Measurements from ENCODE around the gene EPSTI1. TPM values are rescaled to one million over a fixed set of nuclear protein-coding genes. Genes with fewer than 3 reads are reported as not detected.

The EPSTI1 gene
- polyA plus RNA-seq, 1 donor from 2014 or later, result not detected

DNA sequence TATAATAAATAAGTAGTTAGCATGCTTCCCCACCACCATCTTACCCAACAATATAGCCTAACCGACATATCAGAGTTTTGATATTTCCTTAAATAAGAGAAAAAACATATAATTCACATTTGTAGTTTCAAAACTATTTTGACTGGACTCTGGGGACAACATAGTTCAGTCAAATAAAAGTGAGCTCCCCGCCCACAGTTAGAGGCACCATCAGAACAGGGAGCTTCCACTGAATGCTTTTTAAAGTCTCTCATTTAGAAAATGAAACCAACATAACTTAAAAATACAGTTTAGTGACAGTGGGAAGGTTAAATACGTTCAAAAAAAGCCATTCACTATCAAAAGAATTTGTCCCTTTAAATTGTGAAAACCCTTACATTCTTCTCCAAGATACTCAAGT is 92.8 kb downstream of the EPSTI1 start:
- no peak overlapping the region for H3K4me2 ChIP-seq (ENCODE audit: low read length)
- no peaks in the 10 kb centered on the region for H3K9me3 ChIP-seq (ENCODE audit: low read length)
- H3F3A ChIP-seq (ENCODE audit: insufficient read depth, low read length, poor library complexity, severe bottlenecking), result no peaks in the 10 kb centered on the region
- no peak overlapping the region for H3K9ac ChIP-seq (ENCODE audit: low read length)
- no peaks in the 10 kb centered on the region for H3K79me2 ChIP-seq (replicated peaks; ENCODE audit: insufficient read depth, low read length)
- no peak overlapping the region for H3K27ac ChIP-seq (ENCODE audit: low read length)
- no peak overlapping the region for H3K4me3 ChIP-seq (ENCODE audit: low read length)
- TF ChIP-seq, protein P1, sequence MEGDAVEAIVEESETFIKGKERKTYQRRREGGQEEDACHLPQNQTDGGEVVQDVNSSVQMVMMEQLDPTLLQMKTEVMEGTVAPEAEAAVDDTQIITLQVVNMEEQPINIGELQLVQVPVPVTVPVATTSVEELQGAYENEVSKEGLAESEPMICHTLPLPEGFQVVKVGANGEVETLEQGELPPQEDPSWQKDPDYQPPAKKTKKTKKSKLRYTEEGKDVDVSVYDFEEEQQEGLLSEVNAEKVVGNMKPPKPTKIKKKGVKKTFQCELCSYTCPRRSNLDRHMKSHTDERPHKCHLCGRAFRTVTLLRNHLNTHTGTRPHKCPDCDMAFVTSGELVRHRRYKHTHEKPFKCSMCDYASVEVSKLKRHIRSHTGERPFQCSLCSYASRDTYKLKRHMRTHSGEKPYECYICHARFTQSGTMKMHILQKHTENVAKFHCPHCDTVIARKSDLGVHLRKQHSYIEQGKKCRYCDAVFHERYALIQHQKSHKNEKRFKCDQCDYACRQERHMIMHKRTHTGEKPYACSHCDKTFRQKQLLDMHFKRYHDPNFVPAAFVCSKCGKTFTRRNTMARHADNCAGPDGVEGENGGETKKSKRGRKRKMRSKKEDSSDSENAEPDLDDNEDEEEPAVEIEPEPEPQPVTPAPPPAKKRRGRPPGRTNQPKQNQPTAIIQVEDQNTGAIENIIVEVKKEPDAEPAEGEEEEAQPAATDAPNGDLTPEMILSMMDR (IDR thresholded peaks at IDR 0.05; ENCODE audit: poor library complexity, severe bottlenecking), result no peak
- TF ChIP-seq SMC3 (conservative IDR thresholded peaks at IDR 0.05; ENCODE audit: poor library complexity) (no peak), EZH2 (IDR thresholded peaks at IDR 0.05; ENCODE audit: borderline replicate concordance, insufficient read depth, low read length, poor library complexity, severe bottlenecking) (no peak), RAD21 (conservative IDR thresholded peaks at IDR 0.05) (no peak), TAF1 (IDR thresholded peaks at IDR 0.05; ENCODE audit: low read depth) (no peak), EP300 (conservative IDR thresholded peaks at IDR 0.05; ENCODE audit: poor library complexity, severe bottlenecking) (no peak), POLR2AphosphoS5 (IDR thresholded peaks at IDR 0.05) (no peak), MXI1 (conservative IDR thresholded peaks at IDR 0.05; ENCODE audit: poor library complexity, severe bottlenecking) (no peak)
- TF ChIP-seq, protein P2, sequence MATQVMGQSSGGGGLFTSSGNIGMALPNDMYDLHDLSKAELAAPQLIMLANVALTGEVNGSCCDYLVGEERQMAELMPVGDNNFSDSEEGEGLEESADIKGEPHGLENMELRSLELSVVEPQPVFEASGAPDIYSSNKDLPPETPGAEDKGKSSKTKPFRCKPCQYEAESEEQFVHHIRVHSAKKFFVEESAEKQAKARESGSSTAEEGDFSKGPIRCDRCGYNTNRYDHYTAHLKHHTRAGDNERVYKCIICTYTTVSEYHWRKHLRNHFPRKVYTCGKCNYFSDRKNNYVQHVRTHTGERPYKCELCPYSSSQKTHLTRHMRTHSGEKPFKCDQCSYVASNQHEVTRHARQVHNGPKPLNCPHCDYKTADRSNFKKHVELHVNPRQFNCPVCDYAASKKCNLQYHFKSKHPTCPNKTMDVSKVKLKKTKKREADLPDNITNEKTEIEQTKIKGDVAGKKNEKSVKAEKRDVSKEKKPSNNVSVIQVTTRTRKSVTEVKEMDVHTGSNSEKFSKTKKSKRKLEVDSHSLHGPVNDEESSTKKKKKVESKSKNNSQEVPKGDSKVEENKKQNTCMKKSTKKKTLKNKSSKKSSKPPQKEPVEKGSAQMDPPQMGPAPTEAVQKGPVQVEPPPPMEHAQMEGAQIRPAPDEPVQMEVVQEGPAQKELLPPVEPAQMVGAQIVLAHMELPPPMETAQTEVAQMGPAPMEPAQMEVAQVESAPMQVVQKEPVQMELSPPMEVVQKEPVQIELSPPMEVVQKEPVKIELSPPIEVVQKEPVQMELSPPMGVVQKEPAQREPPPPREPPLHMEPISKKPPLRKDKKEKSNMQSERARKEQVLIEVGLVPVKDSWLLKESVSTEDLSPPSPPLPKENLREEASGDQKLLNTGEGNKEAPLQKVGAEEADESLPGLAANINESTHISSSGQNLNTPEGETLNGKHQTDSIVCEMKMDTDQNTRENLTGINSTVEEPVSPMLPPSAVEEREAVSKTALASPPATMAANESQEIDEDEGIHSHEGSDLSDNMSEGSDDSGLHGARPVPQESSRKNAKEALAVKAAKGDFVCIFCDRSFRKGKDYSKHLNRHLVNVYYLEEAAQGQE (IDR thresholded peaks at IDR 0.05; ENCODE audit: borderline replicate concordance), result no peak
- no peaks in the 10 kb centered on the region for H3K36me3 ChIP-seq (ENCODE audit: insufficient read depth, low read length)
- no peaks in the 10 kb centered on the region for H4K20me1 ChIP-seq (ENCODE audit: insufficient read depth)
- no peaks in the 10 kb centered on the region for H3K27me3 ChIP-seq (ENCODE audit: insufficient read depth, low read depth, low read length)
- no peak overlapping the region for H2AFZ ChIP-seq (ENCODE audit: low read depth, low read length)
- H3K9me2 ChIP-seq (ENCODE audit: insufficient read depth, low read length), result no peaks in the 10 kb centered on the region

DNA sequence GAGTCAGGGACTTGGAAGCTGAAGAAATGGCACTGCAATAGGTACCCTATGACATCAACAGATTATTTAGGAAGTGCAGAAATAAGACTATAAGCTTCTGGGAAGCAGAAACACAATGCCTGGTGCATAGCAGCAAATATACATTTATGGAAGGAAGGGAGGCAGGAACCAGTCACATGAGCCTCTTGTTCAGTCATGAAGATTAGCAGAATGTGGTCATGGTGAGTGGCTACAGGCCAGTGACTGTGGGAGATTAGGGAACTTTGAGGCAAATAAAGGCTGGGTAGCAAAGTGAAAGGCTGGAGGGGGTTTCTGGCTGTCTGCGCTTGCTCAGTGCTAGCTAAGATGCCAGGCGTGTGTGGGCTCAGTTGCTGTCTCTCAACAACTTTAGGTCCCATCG is 96.3 kb downstream of the EPSTI1 start:
- no peak overlapping the region for H3K4me3 ChIP-seq (ENCODE audit: low read length)
- H3K4me2 ChIP-seq (ENCODE audit: low read length), result no peak overlapping the region
- no peak overlapping the region for H3K9ac ChIP-seq (ENCODE audit: low read length)
- no peaks in the 10 kb centered on the region for H3K9me2 ChIP-seq (ENCODE audit: insufficient read depth, low read length)
- H3K27ac ChIP-seq (ENCODE audit: low read length), result no peak overlapping the region
- TF ChIP-seq EZH2 (IDR thresholded peaks at IDR 0.05; ENCODE audit: borderline replicate concordance, insufficient read depth, low read length, poor library complexity, severe bottlenecking) (no peak), MXI1 (conservative IDR thresholded peaks at IDR 0.05; ENCODE audit: poor library complexity, severe bottlenecking) (no peak), EP300 (conservative IDR thresholded peaks at IDR 0.05; ENCODE audit: poor library complexity, severe bottlenecking) (no peak), POLR2AphosphoS5 (IDR thresholded peaks at IDR 0.05) (no peak), TAF1 (IDR thresholded peaks at IDR 0.05; ENCODE audit: low read depth) (no peak), RAD21 (conservative IDR thresholded peaks at IDR 0.05) (no peak), SMC3 (conservative IDR thresholded peaks at IDR 0.05; ENCODE audit: poor library complexity) (no peak)
- TF ChIP-seq, protein P2 (IDR thresholded peaks at IDR 0.05; ENCODE audit: borderline replicate concordance), result no peak
- TF ChIP-seq, protein P1 (IDR thresholded peaks at IDR 0.05; ENCODE audit: poor library complexity, severe bottlenecking), result no peak
- H3F3A ChIP-seq (ENCODE audit: insufficient read depth, low read length, poor library complexity, severe bottlenecking), result no peaks in the 10 kb centered on the region
- H3K36me3 ChIP-seq (ENCODE audit: insufficient read depth, low read length), result no peaks in the 10 kb centered on the region
- H3K79me2 ChIP-seq (replicated peaks; ENCODE audit: insufficient read depth, low read length), result no peaks in the 10 kb centered on the region
- no peaks in the 10 kb centered on the region for H3K9me3 ChIP-seq (ENCODE audit: low read length)
- H3K27me3 ChIP-seq (ENCODE audit: insufficient read depth, low read depth, low read length), result no peaks in the 10 kb centered on the region
- H4K20me1 ChIP-seq (ENCODE audit: insufficient read depth), result no peaks in the 10 kb centered on the region
- H2AFZ ChIP-seq (ENCODE audit: low read depth, low read length), result no peak overlapping the region
